ENCODE measurements around the gene ROGDI.
"Not testable (repeated sequence)": the region's sequence is repeated elsewhere in the genome, so short reads cannot be mapped to it uniquely, and the experiment has no call there.

ROGDI gene

DNA sequence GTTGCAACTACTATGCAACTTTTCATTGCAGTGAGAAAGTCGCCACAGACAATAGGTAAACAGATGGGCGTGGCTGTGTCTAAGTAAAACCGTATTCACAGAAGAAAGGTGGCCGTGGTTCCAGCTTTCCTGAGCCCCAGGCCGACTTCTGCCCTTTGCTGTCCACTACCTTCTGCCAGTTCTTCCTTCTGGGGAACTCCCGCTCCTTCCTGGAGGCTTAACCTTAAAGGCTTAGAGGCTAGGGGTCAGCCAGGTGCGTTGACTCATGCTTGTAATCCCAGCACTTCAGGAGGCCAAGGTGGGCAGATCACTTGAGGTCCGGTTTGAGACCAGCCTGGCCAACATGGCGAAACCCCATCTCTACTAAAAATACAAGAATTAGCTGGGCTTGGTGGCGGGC lies 12.2 kb downstream of the ROGDI start:
- no peak for DNase-seq

- no peak for DNase-seq
These were observed 13.5 kb downstream of the ROGDI start for GRCh38 chr16:4788910-4789309.

DNA sequence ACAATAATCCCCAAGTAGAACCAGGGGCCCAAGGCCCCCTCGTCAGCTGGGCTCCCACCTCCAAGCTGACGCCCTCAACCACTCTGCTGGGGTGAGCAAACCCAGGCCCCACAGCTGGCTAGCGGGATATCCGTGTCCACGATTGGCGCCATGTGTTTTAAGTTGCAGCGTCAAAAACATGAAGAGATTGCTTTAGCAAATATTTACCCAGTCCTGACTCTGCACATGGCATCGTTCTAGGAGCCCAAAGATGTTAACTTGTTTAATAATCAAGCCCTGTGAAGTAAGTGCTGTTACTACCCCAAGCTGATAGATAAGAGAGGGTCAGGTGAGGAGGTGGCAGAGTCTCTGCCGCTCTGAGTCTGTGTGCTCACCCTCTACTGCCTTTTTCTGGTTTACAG lies 13.9 kb downstream of the ROGDI start:
- no peak for DNase-seq

- no peak for DNase-seq
These were observed 14.6 kb downstream of the ROGDI start, which contains the start of gene SEPTIN12 for GRCh38 chr16:4787627-4788482. Gene SEPTIN12 (minus strand): TSS chr16:4788345. CDS start chr16:4787645, 700 bp downstream.

DNA sequence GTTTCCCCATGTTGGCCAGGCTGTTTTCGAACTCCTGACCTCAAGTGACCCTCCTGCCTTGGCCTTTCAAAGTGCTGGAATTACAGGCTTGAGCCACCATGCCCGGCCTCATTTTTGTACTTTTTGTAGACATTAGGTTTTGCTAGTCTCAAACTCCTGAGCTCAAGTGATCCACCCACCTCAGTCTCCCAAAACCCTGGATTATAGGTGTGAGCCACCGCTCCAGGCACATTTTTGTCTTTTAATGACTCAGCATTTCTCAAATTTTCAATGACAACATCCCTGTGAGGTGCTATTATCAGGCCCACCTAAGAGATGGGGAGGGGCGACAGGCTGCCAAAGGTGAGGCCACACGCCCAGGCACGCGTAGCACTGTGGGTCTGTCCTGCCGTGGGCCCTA lies 15.4 kb downstream of the ROGDI start:
- DNase-seq: no peak

GRCh38 chr16:4785758-4786433 lies 16.5 kb downstream of the ROGDI start:
- no peak for DNase-seq

DNA sequence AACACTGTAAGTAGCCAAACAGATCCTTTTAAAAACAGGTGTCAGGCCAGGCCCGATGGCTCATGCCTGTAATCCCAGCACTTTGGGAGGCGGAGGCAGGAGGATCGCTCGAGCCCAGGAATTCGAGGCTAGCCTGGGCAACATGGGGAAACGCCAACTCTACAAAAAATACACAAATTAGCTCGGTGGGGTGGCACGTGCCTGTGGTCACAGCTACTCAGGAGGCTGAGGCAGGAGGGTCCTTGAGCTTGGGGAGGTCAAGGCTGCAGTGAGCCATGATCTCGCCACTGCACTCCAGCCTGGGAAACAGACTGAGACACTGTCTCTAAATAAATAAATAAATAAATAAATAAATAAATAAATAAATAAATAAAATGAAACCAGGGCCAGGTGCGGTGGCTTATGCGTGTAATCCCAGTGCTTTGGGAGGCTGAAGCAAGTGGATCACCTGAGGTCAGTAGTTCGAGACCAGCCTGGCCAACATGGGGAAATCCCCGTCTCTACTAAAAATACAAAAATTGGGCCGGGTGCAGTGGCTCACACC lies 17.9 kb downstream of the ROGDI start:
- DNase-seq: not testable (repeated sequence)

DNA sequence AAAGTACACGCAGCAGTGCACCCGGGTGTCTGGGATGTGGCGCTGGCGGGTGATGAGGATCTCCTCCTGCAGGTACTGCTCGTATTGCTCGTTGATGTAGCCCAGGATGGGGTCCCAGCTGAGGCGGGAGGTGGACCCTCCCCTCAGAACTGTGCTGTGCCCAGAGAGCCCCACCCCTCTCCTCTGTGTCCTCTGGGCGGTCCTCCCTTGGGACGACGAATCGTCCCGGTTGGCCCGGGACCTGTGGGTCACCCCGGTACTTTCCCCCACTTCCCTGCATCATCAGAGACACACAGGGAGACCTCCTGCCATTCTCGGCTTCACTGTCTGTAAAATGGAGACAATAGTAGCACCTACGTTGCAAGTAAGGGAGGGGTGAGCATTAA lies 18.5 kb downstream of the ROGDI start:
- DNase-seq: no peak

DNA sequence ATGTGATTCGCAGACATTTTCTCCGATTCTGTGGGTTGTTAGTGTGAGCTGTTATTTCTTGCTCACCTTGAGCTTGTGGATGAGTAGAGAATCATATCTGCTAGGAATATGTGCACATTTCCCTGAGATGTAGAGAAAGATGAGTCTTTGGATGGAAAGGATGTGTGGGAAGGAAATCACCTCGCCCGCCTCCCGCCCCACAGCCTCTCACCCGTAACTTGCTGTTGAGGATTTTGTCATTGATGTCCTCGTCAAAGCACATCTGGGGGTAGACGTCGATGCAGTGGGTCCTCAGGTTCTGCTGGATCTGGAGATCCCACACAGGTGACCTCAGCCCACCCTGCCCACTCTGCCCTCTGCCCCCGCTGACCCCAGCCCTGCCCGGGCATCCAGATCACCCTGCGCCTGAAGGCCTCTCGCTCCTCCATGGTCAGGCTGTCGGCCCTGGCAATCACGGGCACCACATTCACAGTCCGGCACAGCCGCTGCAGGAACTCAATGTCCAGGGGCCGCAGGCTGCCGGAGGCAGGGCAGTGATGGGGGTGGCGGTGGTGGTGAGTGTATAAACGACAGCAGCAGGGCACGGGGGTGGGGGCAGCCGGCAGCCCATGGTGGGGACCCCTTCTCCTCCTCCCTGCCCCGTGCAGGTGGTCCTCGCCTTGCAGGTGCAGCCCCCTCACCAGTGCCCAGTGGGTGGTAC lies 19.0 kb downstream of the ROGDI start:
- no peak for DNase-seq

- no peak for DNase-seq
These were observed 22.2 kb downstream of the ROGDI start for GRCh38 chr16:4780235-4780634.

DNA sequence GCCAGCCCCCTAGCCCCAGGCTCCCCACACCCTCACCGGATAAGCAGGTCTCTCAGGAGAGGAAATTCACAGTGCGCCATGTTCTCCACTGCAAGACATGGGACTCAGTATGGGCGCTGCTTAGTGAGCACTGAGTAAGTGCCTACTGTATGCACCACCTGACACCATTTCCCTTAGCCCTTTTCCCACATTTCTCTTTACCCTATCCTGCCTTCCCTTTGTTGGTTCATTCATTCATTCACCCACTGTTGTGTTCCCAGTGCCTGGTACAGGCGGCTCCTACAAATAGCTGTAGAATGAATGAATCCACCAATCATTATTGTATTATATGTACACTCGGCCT lies 24.4 kb downstream of the ROGDI start:
- DNase-seq: no peak

GRCh38 chr16:4777339-4778049 lies 24.9 kb downstream of the ROGDI start:
- no peak for DNase-seq

DNA sequence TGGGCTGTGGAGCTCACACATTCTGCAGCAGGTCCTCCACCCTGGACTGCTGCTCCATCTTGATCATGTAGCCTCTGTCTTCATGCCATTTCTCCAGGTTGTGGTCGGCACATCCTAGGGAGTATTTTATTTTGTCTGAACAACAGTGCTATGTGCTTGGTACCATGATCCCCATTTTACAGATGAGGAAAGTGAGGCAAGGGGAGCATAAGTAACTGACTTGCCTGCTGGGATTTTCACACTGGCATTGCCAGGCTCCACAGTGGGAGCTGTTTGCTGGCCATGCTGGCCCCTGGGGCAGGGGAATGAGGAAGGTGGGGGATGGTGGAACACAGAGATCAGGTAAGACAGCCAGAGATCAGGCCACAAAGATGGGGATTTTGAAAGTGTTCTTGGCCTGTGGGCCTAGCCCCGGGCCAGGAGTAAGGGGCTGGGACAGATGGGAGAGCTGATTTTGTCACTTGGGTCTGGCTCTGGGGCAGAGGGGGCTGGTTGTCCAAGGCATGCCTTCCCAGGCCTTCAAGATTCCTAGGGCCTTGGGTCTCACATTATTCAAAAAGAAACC lies 26.2 kb downstream of the ROGDI start:
- DNase-seq: no peak

DNA sequence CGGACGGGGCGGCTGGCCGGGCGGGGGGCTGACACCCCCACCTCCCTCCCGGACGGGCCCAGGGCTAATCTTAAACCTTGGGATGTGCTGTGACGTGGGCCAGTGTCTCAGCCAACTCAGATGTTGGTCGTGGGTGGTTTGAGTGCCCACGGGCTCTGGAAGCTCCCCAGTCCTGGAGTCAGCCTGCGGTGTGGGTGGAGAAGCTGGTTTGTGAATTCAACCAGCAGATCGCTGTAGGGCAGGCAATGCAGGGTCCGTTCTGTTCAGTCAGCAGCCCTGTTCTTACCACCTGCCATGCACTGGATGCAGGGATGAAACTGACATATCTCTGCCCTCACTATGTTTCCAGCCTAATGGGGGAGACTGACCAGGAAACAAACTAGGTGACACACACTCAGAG lies 27.4 kb downstream of the ROGDI start:
- DNase-seq: no peak

GRCh38 chr16:4772351-4772750 lies 30.1 kb downstream of the ROGDI start:
- DNase-seq: no peak

DNA sequence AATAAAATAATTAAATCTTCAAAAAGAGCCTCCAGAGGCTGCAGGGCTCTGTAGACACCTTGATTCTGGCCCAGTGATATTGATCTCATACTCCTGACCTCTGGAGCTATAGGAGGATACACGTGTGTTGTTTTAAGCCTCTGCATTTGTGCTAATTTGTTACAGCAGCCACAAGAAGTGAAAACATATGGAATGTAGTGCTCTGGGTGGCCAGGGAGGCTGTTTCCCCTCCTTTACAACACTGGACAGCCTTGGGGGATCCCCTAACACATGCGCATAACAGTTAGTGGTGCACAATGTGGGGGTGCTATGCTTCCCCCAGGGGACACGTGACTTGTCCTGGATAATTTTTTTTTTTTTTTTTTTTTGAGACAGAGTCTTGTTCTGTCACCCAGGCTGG lies 30.8 kb downstream of the ROGDI start:
- no peak for DNase-seq

GRCh38 chr16:4769306-4769638 lies 33.2 kb downstream of the ROGDI start:
- peak in 1 of 2 experiments; percentile 15 for DNase-seq

DNA sequence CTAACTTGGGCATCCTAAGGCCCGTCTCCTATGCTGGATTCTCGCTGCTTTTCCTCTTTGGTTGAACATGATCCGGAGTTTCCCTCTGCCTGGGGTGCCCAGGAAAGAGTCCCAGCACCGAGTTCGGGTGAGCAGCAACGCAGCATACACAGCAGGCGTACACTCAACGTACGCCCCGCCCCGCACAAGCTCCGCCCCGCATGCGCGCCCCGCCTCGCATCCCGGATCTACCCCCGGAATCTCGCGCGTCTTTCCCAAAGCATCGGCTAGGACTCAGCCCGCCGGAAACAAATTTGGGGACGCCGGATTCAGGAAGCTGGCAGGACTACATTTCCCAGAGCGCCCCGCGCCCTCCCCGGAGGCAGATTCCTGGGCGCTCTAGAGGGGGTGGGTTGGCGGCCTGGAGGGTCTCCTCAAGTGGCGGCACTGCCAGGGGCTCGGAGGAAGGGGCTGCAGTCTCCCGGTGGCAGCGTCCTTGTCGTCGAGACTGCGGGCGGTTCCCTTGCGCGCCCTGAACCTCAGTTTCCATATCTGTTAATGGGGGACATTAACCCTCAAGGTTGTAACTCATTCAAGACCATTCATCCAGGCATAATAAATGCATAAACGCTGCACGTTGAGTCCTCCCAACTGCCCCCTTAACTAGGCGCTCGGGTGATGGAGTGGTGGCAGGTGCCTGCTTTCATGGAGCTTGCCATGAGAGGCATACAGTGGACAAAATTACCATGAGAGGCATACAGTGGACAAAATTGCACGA lies 33.7 kb downstream of the ROGDI start:
- DNase-seq: peak; percentile 78 to 94

DNA sequence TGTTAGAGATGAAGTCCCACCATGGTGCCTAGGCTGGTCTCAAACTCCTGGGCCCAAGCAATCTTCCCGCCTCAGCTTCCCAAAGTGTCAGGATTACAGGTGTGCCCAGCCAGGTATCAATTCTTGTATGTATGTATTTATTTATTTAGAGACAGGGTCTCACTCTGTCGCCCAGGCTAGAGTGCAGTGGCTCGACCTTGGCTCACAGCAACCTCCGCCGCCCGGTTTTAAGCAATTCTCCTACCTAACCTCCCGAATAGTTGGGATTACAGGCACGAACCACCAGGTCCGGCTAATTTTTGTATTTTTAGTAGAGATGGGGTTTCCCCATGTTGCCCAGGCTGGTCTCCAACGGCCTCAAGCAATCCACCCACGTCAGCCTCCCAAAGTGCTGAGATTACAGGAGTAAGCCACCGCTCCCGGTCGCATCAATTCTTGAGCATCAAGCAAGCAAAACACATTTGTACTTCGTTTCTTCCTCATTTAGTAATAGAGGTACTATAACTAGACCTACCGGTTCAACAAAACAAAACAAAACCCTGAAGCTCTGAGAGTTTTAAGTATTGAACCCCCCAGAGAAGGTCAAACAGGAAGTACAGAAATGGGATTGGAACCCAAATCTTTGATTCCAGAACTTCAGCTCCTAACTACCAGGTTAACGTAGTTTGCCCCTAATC lies 34.4 kb downstream of the ROGDI start:
- no peak for DNase-seq

- DNase-seq: peak; percentile 70 to 93
These were observed 35.4 kb downstream of the ROGDI start, which contains the start of gene ZNF500 for GRCh38 chr16:4766875-4767628. Gene ZNF500 (minus strand): TSS chr16:4767162. CDS start chr16:4765978, 1,184 bp downstream.
